SK-N-SH (cell line): ENCODE measurements around the gene SCAMP2. TPM values are rescaled to one million over a fixed set of nuclear protein-coding genes. Genes with fewer than 3 reads are reported as not detected.

Source experiments
- CTCF ChIA-PET: fragments of 300-600, 350-600 bp; formaldehyde crosslinking; extraction: SDS; loops from one replicate; lab custom pipeline; 2021; lab: Yijun Ruan, JAX
- POLR2A ChIA-PET: fragments of 350-600 bp; sonication (Branson Sonifier 250); formaldehyde crosslinking; extraction: SDS; loops from one replicate; lab custom pipeline; 2020; ENCODE audit warnings: antibody characterized with exemption, inconsistent platforms; lab: Yijun Ruan, JAX
- DNase-seq: peaks from one replicate; pipeline ENCODE4 v3.0.0; 2012
- H2AFZ ChIP-seq: fragments of 200-600 bp; sonication (generic); 2 replicates; pipeline ENCODE4 v1.8.1; 2016; ENCODE audit warnings: antibody characterized with exemption, mild to moderate bottlenecking, low read depth
- H3F3A ChIP-seq: fragments of 200-600 bp; sonication (generic); replicated peaks from 2 replicates; pipeline ENCODE3; 2016; ENCODE audit warnings: antibody characterized with exemption, mild to moderate bottlenecking; ENCODE audit not compliant: insufficient read depth
- H3K27ac ChIP-seq, 2 experiments: fragments of 200-500 bp in 1 of 2; fragments of 200-600 bp in 1 of 2; sonication (Bioruptor generic) in 1 of 2; sonication (generic), shearing (Covaris generic) in 1 of 2; 2 replicates each; pipeline versions ENCODE4 v1.5.1 to v1.6.1; 2014 to 2016; ENCODE audit warnings: low read depth in 2 of 2, inconsistent platforms in 1 of 2, low read length in 1 of 2, mild to moderate bottlenecking in 1 of 2, mixed read lengths in 1 of 2
- H3K27me3 ChIP-seq: fragments of 200-600 bp; sonication (generic), shearing (Covaris generic); 2 replicates; pipeline ENCODE4 v1.6.1; 2016; ENCODE audit warnings: mixed run types; ENCODE audit not compliant: insufficient read depth
- H3K36me3 ChIP-seq, 2 experiments: fragments of 200-500 bp in 1 of 2; fragments of 200-600 bp in 1 of 2; sonication (Bioruptor generic) in 1 of 2; sonication (generic) in 1 of 2; replicated peaks in 1 of 2; 2 replicates each; pipeline versions ENCODE3 to v1.5.1; 2014 to 2016; ENCODE audit warnings: low read length in 1 of 2, mild to moderate bottlenecking in 1 of 2; ENCODE audit not compliant: insufficient read depth in 2 of 2, control insufficient read depth in 1 of 2
- H3K4me1 ChIP-seq, 2 experiments: fragments of 200-500 bp in 1 of 2; fragments of 200-600 bp in 1 of 2; sonication (Bioruptor generic) in 1 of 2; sonication (generic), shearing (Covaris generic) in 1 of 2; 2 replicates each; pipeline versions ENCODE4 v1.5.1 to v1.6.1; 2014 to 2016; ENCODE audit warnings: low read depth in 1 of 2, low read length in 1 of 2, mixed run types in 1 of 2; ENCODE audit not compliant: insufficient read depth in 2 of 2, control insufficient read depth in 1 of 2
- H3K4me2 ChIP-seq: fragments of 200-600 bp; sonication (generic), shearing (Covaris generic); 2 replicates; pipeline ENCODE4 v1.6.1; 2017; ENCODE audit warnings: mixed run types
- H3K4me3 ChIP-seq, 2 experiments: fragments of 200-500 bp in 1 of 2; fragments of 200-600 bp in 1 of 2; sonication (Bioruptor generic) in 1 of 2; sonication (generic), shearing (Covaris generic) in 1 of 2; 2 replicates each; pipeline versions ENCODE4 v1.5.1 to v1.8.1; 2014 to 2016; ENCODE audit warnings: low read depth in 2 of 2, inconsistent platforms in 1 of 2, low read length in 1 of 2, mild to moderate bottlenecking in 1 of 2, mixed read lengths in 1 of 2, moderate library complexity in 1 of 2
- H3K79me2 ChIP-seq: fragments of 200-600 bp; sonication (generic); 2 replicates; pipeline ENCODE4 v1.8.1; 2017; ENCODE audit warnings: mild to moderate bottlenecking; ENCODE audit not compliant: insufficient read depth
- H3K9ac ChIP-seq: fragments of 200-600 bp; sonication (generic); 2 replicates; pipeline ENCODE4 v1.6.1; 2017; ENCODE audit warnings: mixed run types
- H3K9me2 ChIP-seq: fragments of 200-600 bp; sonication (generic); 2 replicates; pipeline ENCODE4 v1.6.1; 2017; ENCODE audit warnings: mixed run types
- H3K9me3 ChIP-seq: fragments of 200-600 bp; sonication (generic); 2 replicates; pipeline ENCODE4 v1.6.1; 2017; ENCODE audit warnings: mixed run types, mild to moderate bottlenecking, moderate library complexity
- H4K20me1 ChIP-seq: fragments of 200-600 bp; sonication (generic); 2 replicates; pipeline ENCODE4 v1.6.1; 2017; ENCODE audit warnings: mild to moderate bottlenecking, mixed run types; ENCODE audit not compliant: insufficient read depth
- ELF1 ChIP-seq: IDR thresholded peaks from 2 replicates; pipeline ENCODE4 v1.4.0; 2012
- EP300 ChIP-seq, 2 experiments: IDR thresholded peaks; 2 replicates each; pipeline versions ENCODE4 v1.4.0 to v1.6.1; 2012; ENCODE audit warnings: borderline replicate concordance in 1 of 2, low read depth in 1 of 2, low read length in 1 of 2
- FOXM1 ChIP-seq: IDR thresholded peaks from 2 replicates; pipeline ENCODE4 v1.4.0; 2012; ENCODE audit warnings: low read depth, mild to moderate bottlenecking
- GABPA ChIP-seq: IDR thresholded peaks from 2 replicates; pipeline ENCODE4 v1.4.0; 2012; ENCODE audit warnings: low read depth, mild to moderate bottlenecking
- MEF2A ChIP-seq: IDR thresholded peaks from 2 replicates; pipeline ENCODE4 v1.4.0; 2012; ENCODE audit warnings: low read depth, borderline replicate concordance
- MXI1 ChIP-seq: IDR thresholded peaks from 2 replicates; pipeline ENCODE4 v1.6.1; 2012; ENCODE audit warnings: mild to moderate bottlenecking, low read depth, low read length, improper control_type of control experiment
- NFIC ChIP-seq: IDR thresholded peaks from 2 replicates; pipeline ENCODE4 v1.4.0; 2012; ENCODE audit warnings: borderline replicate concordance
- RAD21 ChIP-seq: IDR thresholded peaks from 2 replicates; pipeline ENCODE4 v1.6.1; 2012; ENCODE audit warnings: mild to moderate bottlenecking, low read length
- RCOR1 ChIP-seq: fragments of 150-350 bp; IDR thresholded peaks from 2 replicates; pipeline ENCODE4 v1.6.1; 2017; ENCODE audit warnings: antibody characterized with exemption, low read length
- RFX5 ChIP-seq: IDR thresholded peaks from 2 replicates; pipeline ENCODE4 v1.6.1; 2012; ENCODE audit warnings: mild to moderate bottlenecking, improper control_type of control experiment, low read length
- RXRA ChIP-seq: IDR thresholded peaks from 2 replicates; pipeline ENCODE4 v1.4.0; 2012; ENCODE audit warnings: low read depth, mild to moderate bottlenecking, borderline replicate concordance
- TAF1 ChIP-seq: IDR thresholded peaks from 2 replicates; pipeline ENCODE4 v1.6.1; 2012; ENCODE audit warnings: low read depth, mild to moderate bottlenecking, low read length, moderate library complexity, borderline replicate concordance
- USF2 ChIP-seq: fragments of 150-350 bp; IDR thresholded peaks from 2 replicates; pipeline ENCODE4 v1.6.1; 2017; ENCODE audit warnings: antibody characterized with exemption, low read length, low read depth, borderline replicate concordance
- YY1 ChIP-seq: IDR thresholded peaks from 2 replicates; pipeline ENCODE4 v1.4.0; 2012; ENCODE audit warnings: low read depth, mild to moderate bottlenecking
- WGBS: methylation state at CpG from one replicate; pipeline ENCODE4 v1.1.6; 2017; ENCODE audit warnings: low lambda C conversion rate; 5-methylcytosine and 5-hydroxymethylcytosine counted together
- polyA plus RNA-seq, 3 experiments: library from polyadenylated mRNA; depleted of rRNA; stranded (reverse); fragments of >200 nt; gene quantifications; 2 replicates each; pipeline ENCODE4 v1.2.3, GENCODE V29; 2012
- TF ChIP-seq, protein P1 (sequence below): IDR thresholded peaks from 2 replicates; pipeline ENCODE4 v1.6.1; 2012; ENCODE audit warnings: mild to moderate bottlenecking, low read depth, low read length, moderate library complexity
- TF ChIP-seq, protein P2 (sequence below): IDR thresholded peaks from 2 replicates; pipeline ENCODE4; 2012
- TF ChIP-seq, protein P3 (sequence below): IDR thresholded peaks from 2 replicates; pipeline ENCODE4 v1.4.0; 2012; ENCODE audit warnings: low read depth

The SCAMP2 gene
- polyA plus RNA-seq, 1 of the 3 experiments (the other 2 are of a cell fraction): 88.1 TPM

GRCh38 chr15:74838137-74838516 lies 35.0 kb downstream of the SCAMP2 start:
- H3K9me2 ChIP-seq: no peaks in the 10 kb centered on the region
- H3K36me3 ChIP-seq: peaks cover 0 to 31% of the 10 kb centered on the region in 2 experiments
- CTCF ChIA-PET: interaction anchor here (0.7 to 10.8 kb wide), 9 partner anchors 10 to 205 kb away, joined by 3 to 95 read pairs (median 4); partner anchors contain the start of gene CSK
- H4K20me1 ChIP-seq: no peaks in the 10 kb centered on the region
- H3K9me3 ChIP-seq: no peaks in the 10 kb centered on the region
- no peak overlapping the region for H3K27ac ChIP-seq
- no peaks in the 10 kb centered on the region for H3K79me2 ChIP-seq
- no peaks in the 10 kb centered on the region for H3F3A ChIP-seq
- H3K4me2 ChIP-seq: no peak overlapping the region
- POLR2A ChIA-PET: no interaction called here
- no peak for DNase-seq
- H2AFZ ChIP-seq: no peak overlapping the region
- no peak for TF ChIP-seq RAD21
- TF ChIP-seq TAF1: no peak
- TF ChIP-seq, protein P1, sequence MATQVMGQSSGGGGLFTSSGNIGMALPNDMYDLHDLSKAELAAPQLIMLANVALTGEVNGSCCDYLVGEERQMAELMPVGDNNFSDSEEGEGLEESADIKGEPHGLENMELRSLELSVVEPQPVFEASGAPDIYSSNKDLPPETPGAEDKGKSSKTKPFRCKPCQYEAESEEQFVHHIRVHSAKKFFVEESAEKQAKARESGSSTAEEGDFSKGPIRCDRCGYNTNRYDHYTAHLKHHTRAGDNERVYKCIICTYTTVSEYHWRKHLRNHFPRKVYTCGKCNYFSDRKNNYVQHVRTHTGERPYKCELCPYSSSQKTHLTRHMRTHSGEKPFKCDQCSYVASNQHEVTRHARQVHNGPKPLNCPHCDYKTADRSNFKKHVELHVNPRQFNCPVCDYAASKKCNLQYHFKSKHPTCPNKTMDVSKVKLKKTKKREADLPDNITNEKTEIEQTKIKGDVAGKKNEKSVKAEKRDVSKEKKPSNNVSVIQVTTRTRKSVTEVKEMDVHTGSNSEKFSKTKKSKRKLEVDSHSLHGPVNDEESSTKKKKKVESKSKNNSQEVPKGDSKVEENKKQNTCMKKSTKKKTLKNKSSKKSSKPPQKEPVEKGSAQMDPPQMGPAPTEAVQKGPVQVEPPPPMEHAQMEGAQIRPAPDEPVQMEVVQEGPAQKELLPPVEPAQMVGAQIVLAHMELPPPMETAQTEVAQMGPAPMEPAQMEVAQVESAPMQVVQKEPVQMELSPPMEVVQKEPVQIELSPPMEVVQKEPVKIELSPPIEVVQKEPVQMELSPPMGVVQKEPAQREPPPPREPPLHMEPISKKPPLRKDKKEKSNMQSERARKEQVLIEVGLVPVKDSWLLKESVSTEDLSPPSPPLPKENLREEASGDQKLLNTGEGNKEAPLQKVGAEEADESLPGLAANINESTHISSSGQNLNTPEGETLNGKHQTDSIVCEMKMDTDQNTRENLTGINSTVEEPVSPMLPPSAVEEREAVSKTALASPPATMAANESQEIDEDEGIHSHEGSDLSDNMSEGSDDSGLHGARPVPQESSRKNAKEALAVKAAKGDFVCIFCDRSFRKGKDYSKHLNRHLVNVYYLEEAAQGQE: no peak
- no peak for TF ChIP-seq RCOR1
- TF ChIP-seq, protein P2, sequence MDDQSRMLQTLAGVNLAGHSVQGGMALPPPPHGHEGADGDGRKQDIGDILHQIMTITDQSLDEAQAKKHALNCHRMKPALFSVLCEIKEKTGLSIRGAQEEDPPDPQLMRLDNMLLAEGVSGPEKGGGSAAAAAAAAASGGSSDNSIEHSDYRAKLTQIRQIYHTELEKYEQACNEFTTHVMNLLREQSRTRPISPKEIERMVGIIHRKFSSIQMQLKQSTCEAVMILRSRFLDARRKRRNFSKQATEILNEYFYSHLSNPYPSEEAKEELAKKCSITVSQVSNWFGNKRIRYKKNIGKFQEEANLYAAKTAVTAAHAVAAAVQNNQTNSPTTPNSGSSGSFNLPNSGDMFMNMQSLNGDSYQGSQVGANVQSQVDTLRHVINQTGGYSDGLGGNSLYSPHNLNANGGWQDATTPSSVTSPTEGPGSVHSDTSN: no peak
- no peak for TF ChIP-seq MEF2A
- no peak for TF ChIP-seq ELF1
- TF ChIP-seq RFX5: no peak
- no peak for TF ChIP-seq USF2
- TF ChIP-seq MXI1: no peak
- TF ChIP-seq, all 33 proteins: peak for 0
- H3K27me3 ChIP-seq: no peaks in the 10 kb centered on the region
- H3K4me3 ChIP-seq: no peak overlapping the region
- 88% methylated on average over 2 of the region's 10 CpGs for WGBS
- peaks cover 0 to 9% of the 10 kb centered on the region in 2 experiments; a peak in 2 of 4 replicates for H3K4me1 ChIP-seq
- no peak overlapping the region for H3K9ac ChIP-seq

- no peaks in the 10 kb centered on the region for H3K9me3 ChIP-seq
- no peak overlapping the region for H3K27ac ChIP-seq
- H3K36me3 ChIP-seq: peaks cover 0 to 31% of the 10 kb centered on the region in 2 experiments
- H3K27me3 ChIP-seq: no peaks in the 10 kb centered on the region
- no peak overlapping the region for H3K4me3 ChIP-seq
- H2AFZ ChIP-seq: no peak overlapping the region
- CTCF ChIA-PET: interaction anchor here (0.9 to 10.8 kb wide), 11 partner anchors 10 to 216 kb away, joined by 3 to 95 read pairs (median 4); partner anchors contain the start of gene CSK
- H3K9ac ChIP-seq: no peak overlapping the region
- TF ChIP-seq, protein P3, sequence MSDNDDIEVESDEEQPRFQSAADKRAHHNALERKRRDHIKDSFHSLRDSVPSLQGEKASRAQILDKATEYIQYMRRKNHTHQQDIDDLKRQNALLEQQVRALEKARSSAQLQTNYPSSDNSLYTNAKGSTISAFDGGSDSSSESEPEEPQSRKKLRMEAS: no peak
- TF ChIP-seq USF2 (no peak), YY1 (no peak), ELF1 (no peak), NFIC (no peak), FOXM1 (no peak), EP300 (IDR thresholded peaks at IDR 0.05; ENCODE audit: borderline replicate concordance in 1 of 2, low read depth in 1 of 2, low read length in 1 of 2) (no peak), RXRA (no peak), GABPA (no peak)
- TF ChIP-seq, all 33 proteins: peak for 0
- H3F3A ChIP-seq: no peaks in the 10 kb centered on the region
- H3K79me2 ChIP-seq: no peaks in the 10 kb centered on the region
- no peaks in the 10 kb centered on the region for H4K20me1 ChIP-seq
- POLR2A ChIA-PET: no interaction called here
- no peak for DNase-seq
- 92% methylated on average over 14 of the region's 15 CpGs for WGBS
- H3K4me1 ChIP-seq: peaks cover 0 to 9% of the 10 kb centered on the region in 2 experiments; a peak in 2 of 4 replicates
- no peaks in the 10 kb centered on the region for H3K9me2 ChIP-seq
- no peak overlapping the region for H3K4me2 ChIP-seq
Observed at GRCh38 chr15:74837482-74838136, 35.6 kb downstream of the SCAMP2 start.
